ENCODE data around the gene FANCG.

The FANCG gene

GRCh38 chr9:35056571-35057270 is 23.0 kb downstream of the FANCG start:
- Mint-ChIP-seq H3K36me3 (peaks cover 97% of the 10 kb centered on the region), H3K27me3 (no peaks in the 10 kb centered on the region), H3K27ac (no peak overlapping the region), H3K4me3 (no peak overlapping the region), H3K9me3 (no peaks in the 10 kb centered on the region), H3K4me1 (peaks cover 12% of the 10 kb centered on the region)
- no peak for ATAC-seq

- ATAC-seq = no peak
- Mint-ChIP-seq H3K4me3 (no peak overlapping the region), H3K27me3 (no peaks in the 10 kb centered on the region), H3K9me3 (no peaks in the 10 kb centered on the region), H3K36me3 (peaks cover 93% of the 10 kb centered on the region), H3K4me1 (peaks cover 19% of the 10 kb centered on the region), H3K27ac (no peak overlapping the region)
Measured at GRCh38 chr9:35054871-35055644, 24.7 kb downstream of the FANCG start.

- peaks cover 92% of the 10 kb centered on the region for H3K36me3 Mint-ChIP-seq
- peaks cover 19% of the 10 kb centered on the region for H3K4me1 Mint-ChIP-seq
- no peak for ATAC-seq
- no peak overlapping the region for H3K4me3 Mint-ChIP-seq
- H3K9me3 Mint-ChIP-seq = no peaks in the 10 kb centered on the region
- no peaks in the 10 kb centered on the region for H3K27me3 Mint-ChIP-seq
- no peak overlapping the region for H3K27ac Mint-ChIP-seq
Measured at GRCh38 chr9:35054185-35054835, 25.4 kb downstream of the FANCG start.

GRCh38 chr9:35051069-35051967 is 28.4 kb downstream of the FANCG start:
- Mint-ChIP-seq H3K9me3 (no peaks in the 10 kb centered on the region), H3K27ac (no peak overlapping the region), H3K36me3 (peaks cover 77% of the 10 kb centered on the region), H3K4me3 (no peak overlapping the region), H3K4me1 (peaks cover 19% of the 10 kb centered on the region), H3K27me3 (no peaks in the 10 kb centered on the region)
- ATAC-seq = peak; percentile 64

GRCh38 chr9:35048511-35048910 is 31.2 kb downstream of the FANCG start:
- no peak overlapping the region for H3K4me3 Mint-ChIP-seq
- H3K27ac Mint-ChIP-seq = no peak overlapping the region
- peaks cover 66% of the 10 kb centered on the region for H3K36me3 Mint-ChIP-seq
- peaks cover 22% of the 10 kb centered on the region for H3K4me1 Mint-ChIP-seq
- no peaks in the 10 kb centered on the region for H3K27me3 Mint-ChIP-seq
- H3K9me3 Mint-ChIP-seq = no peaks in the 10 kb centered on the region
- no peak for ATAC-seq

GRCh38 chr9:35044071-35044470 is 35.7 kb downstream of the FANCG start:
- ATAC-seq = no peak
- H3K9me3 Mint-ChIP-seq = no peaks in the 10 kb centered on the region
- H3K4me1 Mint-ChIP-seq = peaks cover 14% of the 10 kb centered on the region
- no peak overlapping the region for H3K27ac Mint-ChIP-seq
- H3K36me3 Mint-ChIP-seq = peaks cover 53% of the 10 kb centered on the region
- H3K4me3 Mint-ChIP-seq = no peak overlapping the region
- no peaks in the 10 kb centered on the region for H3K27me3 Mint-ChIP-seq

GRCh38 chr9:35042891-35043545 is 36.7 kb downstream of the FANCG start:
- no peak for ATAC-seq
- Mint-ChIP-seq H3K27ac (no peak overlapping the region), H3K9me3 (no peaks in the 10 kb centered on the region), H3K4me1 (peaks cover 14% of the 10 kb centered on the region), H3K4me3 (no peak overlapping the region), H3K36me3 (peaks cover 43% of the 10 kb centered on the region), H3K27me3 (no peaks in the 10 kb centered on the region)

- H3K36me3 Mint-ChIP-seq = peaks cover 43% of the 10 kb centered on the region
- no peaks in the 10 kb centered on the region for H3K9me3 Mint-ChIP-seq
- no peaks in the 10 kb centered on the region for H3K27me3 Mint-ChIP-seq
- ATAC-seq = no peak
- H3K27ac Mint-ChIP-seq = no peak overlapping the region
- H3K4me3 Mint-ChIP-seq = no peak overlapping the region
- peaks cover 14% of the 10 kb centered on the region for H3K4me1 Mint-ChIP-seq
Measured at GRCh38 chr9:35042081-35042604, 37.6 kb downstream of the FANCG start.

GRCh38 chr9:35035851-35036701 is 43.7 kb downstream of the FANCG start:
- no peaks in the 10 kb centered on the region for H3K27me3 Mint-ChIP-seq
- H3K9me3 Mint-ChIP-seq = no peaks in the 10 kb centered on the region
- H3K27ac Mint-ChIP-seq = peak overlapping the region; percentile 69
- H3K36me3 Mint-ChIP-seq = peaks cover 37% of the 10 kb centered on the region
- H3K4me1 Mint-ChIP-seq = peaks cover 21% of the 10 kb centered on the region
- peak; percentile 59 for ATAC-seq
- peak overlapping the region; percentile 70 for H3K4me3 Mint-ChIP-seq

GRCh38 chr9:35033101-35033500 is 46.6 kb downstream of the FANCG start:
- Mint-ChIP-seq H3K4me3 (no peak overlapping the region), H3K36me3 (peaks cover 39% of the 10 kb centered on the region), H3K27ac (no peak overlapping the region), H3K27me3 (no peaks in the 10 kb centered on the region), H3K9me3 (no peaks in the 10 kb centered on the region), H3K4me1 (peaks cover 14% of the 10 kb centered on the region)
- ATAC-seq = no peak

- no peak for ATAC-seq
- no peak overlapping the region for H3K4me3 Mint-ChIP-seq
- H3K36me3 Mint-ChIP-seq = peaks cover 26% of the 10 kb centered on the region
- no peak overlapping the region for H3K27ac Mint-ChIP-seq
- no peaks in the 10 kb centered on the region for H3K9me3 Mint-ChIP-seq
- H3K27me3 Mint-ChIP-seq = no peaks in the 10 kb centered on the region
- peaks cover 9% of the 10 kb centered on the region for H3K4me1 Mint-ChIP-seq
Measured at GRCh38 chr9:35029852-35030251, 49.9 kb downstream of the FANCG start.

GRCh38 chr9:35029241-35029640 is 50.5 kb downstream of the FANCG start:
- peaks cover 13% of the 10 kb centered on the region for H3K4me1 Mint-ChIP-seq
- H3K9me3 Mint-ChIP-seq = no peaks in the 10 kb centered on the region
- peaks cover 31% of the 10 kb centered on the region for H3K36me3 Mint-ChIP-seq
- no peaks in the 10 kb centered on the region for H3K27me3 Mint-ChIP-seq
- no peak for ATAC-seq
- no peak overlapping the region for H3K4me3 Mint-ChIP-seq
- no peak overlapping the region for H3K27ac Mint-ChIP-seq

- H3K36me3 Mint-ChIP-seq = peaks cover 40% of the 10 kb centered on the region
- H3K27me3 Mint-ChIP-seq = no peaks in the 10 kb centered on the region
Measured at GRCh38 chr9:35028341-35028740, 51.4 kb downstream of the FANCG start.

More at GRCh38 chr9:35028341-35028740, 51.4 kb downstream of the FANCG start:
- no peak for ATAC-seq
- H3K9me3 Mint-ChIP-seq = no peaks in the 10 kb centered on the region
- no peak overlapping the region for H3K4me3 Mint-ChIP-seq
- H3K4me1 Mint-ChIP-seq = peaks cover 22% of the 10 kb centered on the region
- no peak overlapping the region for H3K27ac Mint-ChIP-seq

All from stimulated activated memory B cell treated with anti-CD40 and anti-IgM and Interleukin-4, amounts not matched to agents 10 μg/mL and 1 μg/mL and 100 μg/mL, for 72 hours (primary cell).